Measurements from ENCODE around the gene CNTNAP2.
"Not testable (repeated sequence)": the region's sequence is repeated elsewhere in the genome, so short reads cannot be mapped to it uniquely, and the experiment has no call there.

Gene CNTNAP2

GRCh38 chr7:147593271-147594057 is 1476.9 kb downstream of the CNTNAP2 start:
- FAIRE-seq = no peak

GRCh38 chr7:147595042-147595441 is 1478.4 kb downstream of the CNTNAP2 start:
- no peak for FAIRE-seq

- not testable (repeated sequence) for FAIRE-seq
These were observed 1482.1 kb downstream of the CNTNAP2 start for GRCh38 chr7:147598687-147599086.

GRCh38 chr7:147605323-147605722 is 1488.7 kb downstream of the CNTNAP2 start:
- no peak for FAIRE-seq

- no peak for FAIRE-seq
These were observed 1490.7 kb downstream of the CNTNAP2 start for GRCh38 chr7:147607157-147607800.

GRCh38 chr7:147611431-147611830 is 1494.8 kb downstream of the CNTNAP2 start:
- FAIRE-seq = no peak

- FAIRE-seq = no peak
These were observed 1518.7 kb downstream of the CNTNAP2 start for GRCh38 chr7:147635288-147635687.

GRCh38 chr7:147636553-147636952 is 1520.0 kb downstream of the CNTNAP2 start:
- FAIRE-seq = no peak

- no peak for FAIRE-seq
These were observed 1522.0 kb downstream of the CNTNAP2 start for GRCh38 chr7:147638566-147638965.

GRCh38 chr7:147639037-147639436 is 1522.4 kb downstream of the CNTNAP2 start:
- FAIRE-seq = no peak

- FAIRE-seq = no peak
These were observed 1523.2 kb downstream of the CNTNAP2 start for GRCh38 chr7:147639751-147640150.

GRCh38 chr7:147640821-147641220 is 1524.2 kb downstream of the CNTNAP2 start:
- FAIRE-seq = no peak

- FAIRE-seq = no peak
These were observed 1530.0 kb downstream of the CNTNAP2 start for GRCh38 chr7:147646568-147646967.

- no peak for FAIRE-seq
These were observed 1534.4 kb downstream of the CNTNAP2 start for GRCh38 chr7:147650991-147651390.

- FAIRE-seq = no peak
These were observed 1535.0 kb downstream of the CNTNAP2 start for GRCh38 chr7:147651601-147652000.

GRCh38 chr7:147653456-147653855 is 1536.9 kb downstream of the CNTNAP2 start:
- FAIRE-seq = no peak

- FAIRE-seq = no peak
These were observed 1541.9 kb downstream of the CNTNAP2 start for GRCh38 chr7:147658392-147658967.

- FAIRE-seq = no peak
These were observed 1542.7 kb downstream of the CNTNAP2 start for GRCh38 chr7:147659036-147659995.

GRCh38 chr7:147664541-147664940 is 1547.9 kb downstream of the CNTNAP2 start:
- FAIRE-seq = no peak

- no peak for FAIRE-seq
These were observed 1554.2 kb downstream of the CNTNAP2 start for GRCh38 chr7:147670759-147671158.

GRCh38 chr7:147674705-147675104 is 1558.1 kb downstream of the CNTNAP2 start:
- no peak for FAIRE-seq

- FAIRE-seq = no peak
These were observed 1562.3 kb downstream of the CNTNAP2 start for GRCh38 chr7:147678943-147679342.

- no peak for FAIRE-seq
These were observed 1564.9 kb downstream of the CNTNAP2 start for GRCh38 chr7:147681530-147681929.

All from endometrium (tissue), 2 donors.